H54 (cell line): ENCODE results near the gene NDUFA7.

Source experiments
- DNase-seq: peaks from one replicate; pipeline ENCODE4 v3.0.0; 2011; ENCODE audit warnings: low spot score, mixed read lengths; ENCODE audit not compliant: insufficient read length
- FAIRE-seq: peaks from 3 replicates; lab custom pipeline; 2011; peaks lifted over from hg19 to GRCh38; lab: Jason Lieb, UNC
- POLR2A ChIP-seq: IDR thresholded peaks from 2 replicates; pipeline ENCODE4 v1.6.1; 2011; ENCODE audit warnings: low read depth, mild to moderate bottlenecking, low read length

NDUFA7 gene

GRCh38 chr19:8321067-8321985 is at the start of gene NDUFA7, which contains the start of gene RPS28:
Gene NDUFA7 (minus strand): TSS chr19:8321375. CDS start chr19:8321358, 17 bp downstream.
Gene RPS28 (plus strand): TSS chr19:8321496. CDS start chr19:8321531, 35 bp downstream.
- TF ChIP-seq POLR2A, result no peak; the same call in none of the 2 replicates
- FAIRE-seq, result no peak

GRCh38 chr19:8370176-8371010 is 49.2 kb upstream of the NDUFA7 start:
- FAIRE-seq (no peak), DNase-seq (no peak)
- no peak for TF ChIP-seq POLR2A

More at GRCh38 chr19:8321067-8321985, at the start of gene NDUFA7, which contains the start of gene RPS28:
- peak; percentile 79 for DNase-seq

- DNase-seq, result peak; percentile 93
- TF ChIP-seq POLR2A, result no peak
- FAIRE-seq, result peak; percentile 6
Measured at GRCh38 chr19:8367327-8368001, 46.3 kb upstream of the NDUFA7 start.

GRCh38 chr19:8366961-8367326 is 45.8 kb upstream of the NDUFA7 start:
- DNase-seq, result no peak
- TF ChIP-seq POLR2A, result no peak
- FAIRE-seq, result no peak

- no peak for TF ChIP-seq POLR2A
- FAIRE-seq (no peak), DNase-seq (peak; percentile 7)
Measured at GRCh38 chr19:8366121-8366581, 45.0 kb upstream of the NDUFA7 start.

- DNase-seq (peak; percentile 2), FAIRE-seq (no peak)
- 0 out of 2 replicates have a peak, but pooled peaks have one; percentile 28 for TF ChIP-seq POLR2A
Measured at GRCh38 chr19:8363803-8364771, 42.9 kb upstream of the NDUFA7 start, which contains the start of gene ANGPTL4. Gene ANGPTL4 (plus strand): TSS chr19:8364155. CDS start chr19:8364322, 167 bp downstream.

GRCh38 chr19:8361921-8362793 is 41.0 kb upstream of the NDUFA7 start:
- DNase-seq (peak; percentile 94), FAIRE-seq (peak; percentile 89)
- no peak for TF ChIP-seq POLR2A

- FAIRE-seq, result no peak
- DNase-seq, result no peak
- no peak for TF ChIP-seq POLR2A
Measured at GRCh38 chr19:8360196-8360595, 39.0 kb upstream of the NDUFA7 start.

GRCh38 chr19:8358948-8359347 is 37.8 kb upstream of the NDUFA7 start:
- no peak for TF ChIP-seq POLR2A
- FAIRE-seq (no peak), DNase-seq (no peak)

- FAIRE-seq (no peak), DNase-seq (no peak)
- no peak for TF ChIP-seq POLR2A
Measured at GRCh38 chr19:8357007-8357521, 35.9 kb upstream of the NDUFA7 start.
